K562 (cell line): Measurements from ENCODE around the gene FSHR. TPM values are rescaled to one million over a fixed set of nuclear protein-coding genes. Genes with fewer than 3 reads are reported as not detected.

Experiments used
- ATAC-seq: fragments of 200-7000 bp; cut with Tn5 transposase; 3 replicates; pipeline ENCODE4 v1.9.1; 2020; ENCODE audit warnings: moderate library complexity
- BruUV-seq: library from RNA; stranded (reverse); fragments of 400-500 nt; replicated peaks from 2 replicates; lab custom pipeline; 2021; lab: Mats Ljungman, UMichigan
- CTCF ChIA-PET: fragments of 300-600 bp; formaldehyde crosslinking; extraction: SDS; loops from one replicate; lab custom pipeline; 2021; ENCODE audit warnings: low intra/inter-chr PET ratio; lab: Yijun Ruan, JAX
- POLR2A ChIA-PET: fragments of 300-600, 350-650 bp; sonication (Branson Sonifier 250); formaldehyde crosslinking; extraction: SDS; loops from one replicate; lab custom pipeline; 2021; ENCODE audit warnings: antibody characterized with exemption, inconsistent platforms; lab: Yijun Ruan, JAX
- DNase-seq, 4 experiments: peaks; one replicate each; pipeline versions ENCODE4 v3.0.0 to v3.0.0-alpha.2; 2011 to 2018; ENCODE audit warnings: low spot score in 3 of 4, mixed read lengths in 3 of 4; ENCODE audit errors: extremely low read depth in 1 of 4
- FAIRE-seq: peaks from 2 replicates; lab custom pipeline; 2011; peaks lifted over from hg19 to GRCh38; lab: Jason Lieb, UNC
- H2AFZ ChIP-seq: 2 replicates; pipeline ENCODE4 v1.6.0; 2011; ENCODE audit warnings: low read depth, low read length, control low read depth, inconsistent platforms
- H3K27ac ChIP-seq: fragments of 200-600 bp; 3 replicates; pipeline ENCODE4 v1.8.0; 2011; ENCODE audit warnings: low read depth, mild to moderate bottlenecking, control low read depth, inconsistent platforms, low read length, moderate library complexity, mixed read lengths; ENCODE audit errors: extremely low read depth
- H3K27me3 ChIP-seq, 2 experiments: fragments of 300-600 bp in 1 of 2; 2 replicates in 1 of 2; 3 replicates in 1 of 2; pipeline versions ENCODE4 v1.6.0 to v1.8.0; 2011; ENCODE audit warnings: inconsistent platforms in 2 of 2, low read length in 2 of 2, mild to moderate bottlenecking in 1 of 2, mixed read lengths in 1 of 2, moderate library complexity in 1 of 2; ENCODE audit not compliant: control insufficient read depth in 2 of 2, insufficient read depth in 2 of 2
- H3K36me3 ChIP-seq: fragments of 300-600 bp; 3 replicates; pipeline ENCODE4 v1.8.0; 2011; ENCODE audit warnings: mild to moderate bottlenecking, low read length, inconsistent platforms; ENCODE audit not compliant: control insufficient read depth, insufficient read depth
- H3K4me1 ChIP-seq, 2 experiments: fragments of 200-600 bp in 1 of 2; replicated peaks in 1 of 2; 2 replicates in 1 of 2; 3 replicates in 1 of 2; pipeline versions ENCODE4 v1.5.1 to v1.8.0; 2011; ENCODE audit warnings: inconsistent platforms in 2 of 2, low read length in 2 of 2, mild to moderate bottlenecking in 1 of 2, mixed read lengths in 1 of 2, moderate library complexity in 1 of 2; ENCODE audit not compliant: control insufficient read depth in 2 of 2, insufficient read depth in 2 of 2
- H3K4me2 ChIP-seq: 2 replicates; pipeline ENCODE4 v1.6.1; 2011; ENCODE audit warnings: low read length, control low read depth, inconsistent platforms, mixed read lengths; ENCODE audit not compliant: insufficient read depth
- H3K4me3 ChIP-seq: fragments of 200-600 bp; sonication (generic), shearing (Covaris generic); 2 replicates; pipeline ENCODE4 v1.5.1; 2016; ENCODE audit warnings: control low read depth, inconsistent platforms
- H3K79me2 ChIP-seq: fragments of 200-600 bp; 3 replicates; pipeline ENCODE4 v1.8.0; 2011; ENCODE audit warnings: low read length, inconsistent platforms; ENCODE audit not compliant: control insufficient read depth, insufficient read depth
- H3K9ac ChIP-seq, 2 experiments: 2 replicates each; pipeline versions ENCODE4 v1.6.0 to v1.6.1; 2011; ENCODE audit warnings: low read depth in 2 of 2, low read length in 2 of 2, control low read depth in 1 of 2, inconsistent platforms in 1 of 2, mild to moderate bottlenecking in 1 of 2, mixed read lengths in 1 of 2; ENCODE audit not compliant: insufficient read depth in 1 of 2
- H3K9me1 ChIP-seq: one replicate; pipeline ENCODE4 v1.6.0; 2011; ENCODE audit warnings: inconsistent platforms, mild to moderate bottlenecking, low read length, moderate library complexity; ENCODE audit not compliant: control insufficient read depth, insufficient read depth
- H3K9me3 ChIP-seq: replicated peaks from 2 replicates; pipeline ENCODE4 v1.5.1; 2011; ENCODE audit warnings: low read depth, low read length, inconsistent platforms; ENCODE audit not compliant: control insufficient read depth, insufficient read depth
- H4K20me1 ChIP-seq: replicated peaks from 2 replicates; pipeline ENCODE4 v1.6.1; 2011; ENCODE audit warnings: low read length, inconsistent platforms, mixed read lengths; ENCODE audit not compliant: control insufficient read depth, insufficient read depth
- CSDE1 ChIP-seq, 2 experiments: fragments of 450-650 bp; IDR thresholded peaks; 2 replicates each; pipeline ENCODE4 v1.6.1; 2016; ENCODE audit warnings: mild to moderate bottlenecking in 1 of 2
- GABPB1 ChIP-seq: sonication (generic); formaldehyde crosslinking; IDR thresholded peaks from 2 replicates; pipeline ENCODE4 v1.8.0; 2022; ENCODE audit warnings: mild to moderate bottlenecking, missing genetic modification reagents
- MAFG ChIP-seq: fragments of 450-650 bp; conservative IDR thresholded peaks from 2 replicates; pipeline ENCODE4 v1.6.1; 2016; ENCODE audit warnings: missing genetic modification characterization, missing compliant biosample characterization
- ZNF184 ChIP-seq: sonication (generic); formaldehyde crosslinking; IDR thresholded peaks from 2 replicates; pipeline ENCODE4 v1.5.0; 2020; ENCODE audit warnings: missing genetic modification reagents
- ZNF316 ChIP-seq: fragments of 450-650 bp; IDR thresholded peaks from 2 replicates; pipeline ENCODE4 v1.6.1; 2016
- WGBS: fragments of 100-300 bp; shearing (Covaris generic); methylation state at CpG from one replicate; pipeline ENCODE4 v1.1.6; 2016; ENCODE audit warnings: low coverage, mixed read lengths; ENCODE audit not compliant: insufficient coverage; ENCODE audit errors: missing lambda C conversion rate; 5-methylcytosine and 5-hydroxymethylcytosine counted together
- in situ Hi-C: fragments of 300-500 bp; cut with MboI; formaldehyde crosslinking; loops from 4 replicates; pipeline ENCODE4 v1.15.0; 2018; ENCODE audit warnings: inconsistent platforms, mixed read lengths
- intact Hi-C: fragments of 100-400 bp; cut with micrococcal nuclease; formaldehyde crosslinking; loops from 2 replicates; pipeline ENCODE4 v1.14.2; 2022
- polyA plus RNA-seq, 8 experiments: library from polyadenylated mRNA; depleted of rRNA in 4 of 8; stranded (reverse) in 5 of 8; unstranded in 3 of 8; fragments of >200 nt; fragmentation: Nextera tagmentation in 2 of 8; fragmentation: Illumina TruSeq in 1 of 8; extraction: Ambion mirVana in 2 of 8; extraction: Trizol in 1 of 8; gene quantifications; 2 replicates each; pipeline versions ENCODE4 v1.2.1 to v1.2.3, GENCODE V29; 2011 to 2014; ENCODE audit warnings: inconsistent platforms in 1 of 8, missing spikeins in 1 of 8
- total RNA-seq, 7 experiments: library from RNA; depleted of rRNA in 6 of 7; stranded (reverse); fragments of >200 nt in 6 of 7; fragmentation: Illumina TruSeq in 2 of 7; extraction: Trizol in 2 of 7; gene quantifications; 2 replicates each; pipeline versions ENCODE4 v1.2.1 to v1.2.3, GENCODE V29; 2011 to 2021; ENCODE audit warnings: low replicate concordance in 1 of 7
- TF ChIP-seq, protein P1 (sequence below): IDR thresholded peaks from 2 replicates; pipeline ENCODE4 v1.6.1; 2014; ENCODE audit warnings: antibody characterized with exemption
- TF ChIP-seq, protein P2 (sequence below): sonication (generic); formaldehyde crosslinking; IDR thresholded peaks from 2 replicates; pipeline ENCODE4 v1.9.0; 2022; ENCODE audit warnings: mild to moderate bottlenecking, missing genetic modification reagents

The FSHR gene
- total and polyA plus RNA-seq, 9 of the 15 experiments (the other 6 are each of a cell fraction or from before 2014, with no cell fraction given) = not detected

DNA sequence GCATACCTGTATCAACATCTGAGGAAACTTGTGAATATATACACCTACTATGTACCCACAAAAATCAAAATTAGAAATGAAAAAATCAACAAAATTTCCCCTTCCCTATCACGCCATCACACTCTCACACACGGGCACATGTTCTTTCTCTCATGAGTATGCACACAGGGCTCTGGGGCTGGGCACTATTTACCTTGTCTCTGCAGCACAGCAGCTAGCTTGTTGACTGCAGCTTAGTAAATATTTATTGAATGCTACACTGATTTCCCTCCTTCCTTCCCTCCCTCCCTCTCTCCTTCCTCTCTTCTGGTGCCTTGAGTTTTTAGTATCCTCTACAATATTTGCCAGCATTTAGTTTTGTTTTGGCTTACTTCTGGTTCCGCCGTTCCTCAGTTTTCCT is 216.1 kb downstream of the FSHR start:
- no peak for FAIRE-seq
- no TSS peak for BruUV-seq
- no peak for TF ChIP-seq GABPB1 (CRISPR knock-in tag)
- no peak for TF ChIP-seq ZNF184 (CRISPR knock-in tag)
- TF ChIP-seq CSDE1 (IDR thresholded peaks at IDR 0.05) = no peak
- H3K9ac ChIP-seq = no peak overlapping the region
- no peaks in the 10 kb centered on the region for H3K79me2 ChIP-seq
- no peak overlapping the region for H3K27ac ChIP-seq
- WGBS = 0% methylated on average over 4 of the region's 4 CpGs
- H3K27me3 ChIP-seq = no peaks in the 10 kb centered on the region
- ChIA-PET POLR2A (no interaction called here), CTCF (no interaction called here)
- no peak overlapping the region for H3K4me2 ChIP-seq
- H3K36me3 ChIP-seq = no peaks in the 10 kb centered on the region
- in situ Hi-C loops (no loop called here), intact Hi-C loops (no loop called here)
- no peaks in the 10 kb centered on the region for H3K9me3 ChIP-seq
- H3K9me1 ChIP-seq = no peaks in the 10 kb centered on the region
- no peak overlapping the region for H2AFZ ChIP-seq
- H3K4me3 ChIP-seq = no peak overlapping the region
- ATAC-seq = no peak
- H3K4me1 ChIP-seq = no peaks in the 10 kb centered on the region
- no peak for DNase-seq
- no peaks in the 10 kb centered on the region for H4K20me1 ChIP-seq

DNA sequence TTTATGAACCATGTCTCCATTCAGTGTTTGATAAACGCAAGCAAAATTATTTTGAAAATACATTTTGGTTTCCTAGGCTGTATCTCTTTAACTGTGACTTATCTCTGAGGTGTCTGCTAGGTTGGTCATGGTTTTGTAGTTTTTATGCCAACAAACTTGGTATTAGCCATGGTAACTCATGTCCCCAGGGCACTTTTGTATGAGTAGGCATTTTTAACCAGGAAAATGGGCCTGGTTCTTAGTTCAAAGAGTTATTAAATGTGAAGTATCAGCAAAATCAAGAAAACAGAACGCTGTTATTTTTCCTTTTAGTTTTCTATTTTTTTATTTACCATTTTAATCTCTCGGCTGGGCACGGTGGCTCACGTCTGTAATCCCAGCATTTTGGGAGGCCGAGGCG is 219.5 kb downstream of the FSHR start:
- H3K4me1 ChIP-seq = no peaks in the 10 kb centered on the region
- no peak overlapping the region for H3K4me3 ChIP-seq
- no peak overlapping the region for H3K4me2 ChIP-seq
- TF ChIP-seq, protein P1, sequence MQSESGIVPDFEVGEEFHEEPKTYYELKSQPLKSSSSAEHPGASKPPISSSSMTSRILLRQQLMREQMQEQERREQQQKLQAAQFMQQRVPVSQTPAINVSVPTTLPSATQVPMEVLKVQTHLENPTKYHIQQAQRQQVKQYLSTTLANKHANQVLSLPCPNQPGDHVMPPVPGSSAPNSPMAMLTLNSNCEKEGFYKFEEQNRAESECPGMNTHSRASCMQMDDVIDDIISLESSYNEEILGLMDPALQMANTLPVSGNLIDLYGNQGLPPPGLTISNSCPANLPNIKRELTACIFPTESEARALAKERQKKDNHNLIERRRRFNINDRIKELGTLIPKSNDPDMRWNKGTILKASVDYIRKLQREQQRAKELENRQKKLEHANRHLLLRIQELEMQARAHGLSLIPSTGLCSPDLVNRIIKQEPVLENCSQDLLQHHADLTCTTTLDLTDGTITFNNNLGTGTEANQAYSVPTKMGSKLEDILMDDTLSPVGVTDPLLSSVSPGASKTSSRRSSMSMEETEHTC = no peak
- TF ChIP-seq, protein P2, sequence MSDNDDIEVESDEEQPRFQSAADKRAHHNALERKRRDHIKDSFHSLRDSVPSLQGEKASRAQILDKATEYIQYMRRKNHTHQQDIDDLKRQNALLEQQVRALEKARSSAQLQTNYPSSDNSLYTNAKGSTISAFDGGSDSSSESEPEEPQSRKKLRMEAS (CRISPR knock-in tag) = no peak
- TF ChIP-seq ZNF316 (peak; percentile 47), MAFG (0 out of 2 replicates have a peak, but pooled peaks have one; percentile 22)
- no peaks in the 10 kb centered on the region for H3K27me3 ChIP-seq
- no peaks in the 10 kb centered on the region for H4K20me1 ChIP-seq
- no peak overlapping the region for H3K9ac ChIP-seq
- BruUV-seq = no TSS peak
- no peak for DNase-seq
- no peak for ATAC-seq
- no peaks in the 10 kb centered on the region for H3K79me2 ChIP-seq
- no peak overlapping the region for H3K27ac ChIP-seq
- H3K9me3 ChIP-seq = no peaks in the 10 kb centered on the region
- intact Hi-C loops (no loop called here), in situ Hi-C loops (no loop called here)
- no peak for FAIRE-seq
- ChIA-PET CTCF (no interaction called here), POLR2A (no interaction called here)
- no peaks in the 10 kb centered on the region for H3K9me1 ChIP-seq
- H3K36me3 ChIP-seq = no peaks in the 10 kb centered on the region
- H2AFZ ChIP-seq = no peak overlapping the region
- 2% methylated on average over 7 of the region's 7 CpGs for WGBS
